ENCODE measurements around the gene CHRM4. TPM values are rescaled to one million over a fixed set of nuclear protein-coding genes. Genes with fewer than 3 reads are reported as not detected.

The CHRM4 gene
- total RNA-seq, 2 donors from 2014 or later: 2.8 TPM; not detected in 1

- no peak for DNase-seq (ENCODE audit: low spot score)
- H3K27me3 ChIP-seq (replicated peaks; ENCODE audit: insufficient read depth): no peaks in the 10 kb centered on the region
- H3K4me3 ChIP-seq: no peak overlapping the region
- no peak for TF ChIP-seq CTCF (IDR thresholded peaks at IDR 0.05)
- no peak overlapping the region for H3K27ac ChIP-seq
- 94% methylated on average over 6 of the region's 6 CpGs for WGBS
- intact Hi-C loops (cut with DNase I): no loop called here
- no peaks in the 10 kb centered on the region for H3K4me1 ChIP-seq (replicated peaks)
- H3K36me3 ChIP-seq: peaks cover 16 to 22% of the 10 kb centered on the region in 2 donors
- H3K9me3 ChIP-seq: no peaks in the 10 kb centered on the region
Measured at GRCh38 chr11:46408407-46408986, 16.9 kb upstream of the CHRM4 start.

GRCh38 chr11:46407635-46408034, 16.1 kb upstream of the CHRM4 start:
- no peak overlapping the region for H3K27ac ChIP-seq
- TF ChIP-seq POLR2AphosphoS5 (IDR thresholded peaks at IDR 0.05): no peak
- TF ChIP-seq CTCF (IDR thresholded peaks at IDR 0.05): no peak
- TF ChIP-seq POLR2A (IDR thresholded peaks at IDR 0.05): no peak
- 80% methylated on average over 10 of the region's 10 CpGs for WGBS
- DNase-seq (ENCODE audit: low spot score): no peak
- no peaks in the 10 kb centered on the region for H3K27me3 ChIP-seq (replicated peaks; ENCODE audit: insufficient read depth)
- no peaks in the 10 kb centered on the region for H3K9me3 ChIP-seq
- intact Hi-C loops (cut with DNase I): no loop called here
- no peaks in the 10 kb centered on the region for H3K4me1 ChIP-seq (replicated peaks)
- H3K36me3 ChIP-seq: peaks cover 16 to 22% of the 10 kb centered on the region in 2 donors
- no peak overlapping the region for H3K4me3 ChIP-seq

GRCh38 chr11:46404476-46405017, 13.0 kb upstream of the CHRM4 start:
- H3K36me3 ChIP-seq: peaks cover 14 to 16% of the 10 kb centered on the region in 2 donors
- intact Hi-C loops (cut with DNase I): no loop called here
- H3K9me3 ChIP-seq: no peaks in the 10 kb centered on the region
- H3K4me3 ChIP-seq: no peak overlapping the region
- DNase-seq (ENCODE audit: low spot score): no peak
- H3K27ac ChIP-seq: no peak overlapping the region
- no peaks in the 10 kb centered on the region for H3K4me1 ChIP-seq (replicated peaks)
- WGBS: 79% methylated on average over 5 of the region's 5 CpGs
- no peaks in the 10 kb centered on the region for H3K27me3 ChIP-seq (replicated peaks; ENCODE audit: insufficient read depth)
- TF ChIP-seq CTCF (IDR thresholded peaks at IDR 0.05): no peak
- TF ChIP-seq POLR2A (IDR thresholded peaks at IDR 0.05): no peak
- TF ChIP-seq POLR2AphosphoS5 (IDR thresholded peaks at IDR 0.05): no peak

- DNase-seq (ENCODE audit: low spot score): no peak
- TF ChIP-seq POLR2A (IDR thresholded peaks at IDR 0.05) (no peak), CTCF (IDR thresholded peaks at IDR 0.05) (no peak), POLR2AphosphoS5 (IDR thresholded peaks at IDR 0.05) (no peak)
- H3K4me3 ChIP-seq: no peak overlapping the region
- peaks cover 8 to 16% of the 10 kb centered on the region in 2 donors for H3K36me3 ChIP-seq
- H3K4me1 ChIP-seq (replicated peaks): no peaks in the 10 kb centered on the region
- no peak overlapping the region for H3K27ac ChIP-seq
- H3K27me3 ChIP-seq (replicated peaks; ENCODE audit: insufficient read depth): no peaks in the 10 kb centered on the region
- intact Hi-C loops (cut with DNase I): no loop called here
- no peaks in the 10 kb centered on the region for H3K9me3 ChIP-seq
- WGBS: 81% methylated on average over 6 of the region's 6 CpGs
Measured at GRCh38 chr11:46402957-46403902, 11.7 kb upstream of the CHRM4 start.
